Body of pancreas (tissue), 4 donors: ENCODE results near the gene CPM.

Experiments used
- POLR2A ChIP-seq, 3 donors: fragments of 450-650 bp; IDR thresholded peaks; one replicate each; pipeline ENCODE4 v1.6.1; 2016; ENCODE audit warnings: antibody characterized with exemption in 3 of 3, mild to moderate bottlenecking in 2 of 3
- TF ChIP-seq, protein P1 (sequence below), 7 experiments: fragments of 450-650 bp in 4 of 7; fragments of 200-600 bp in 3 of 7; sonication (generic) in 3 of 7; IDR thresholded peaks; one replicate each; pipeline ENCODE4 v1.5.1; 2016 to 2019; ENCODE audit warnings: antibody characterized with exemption in 7 of 7

DNA sequence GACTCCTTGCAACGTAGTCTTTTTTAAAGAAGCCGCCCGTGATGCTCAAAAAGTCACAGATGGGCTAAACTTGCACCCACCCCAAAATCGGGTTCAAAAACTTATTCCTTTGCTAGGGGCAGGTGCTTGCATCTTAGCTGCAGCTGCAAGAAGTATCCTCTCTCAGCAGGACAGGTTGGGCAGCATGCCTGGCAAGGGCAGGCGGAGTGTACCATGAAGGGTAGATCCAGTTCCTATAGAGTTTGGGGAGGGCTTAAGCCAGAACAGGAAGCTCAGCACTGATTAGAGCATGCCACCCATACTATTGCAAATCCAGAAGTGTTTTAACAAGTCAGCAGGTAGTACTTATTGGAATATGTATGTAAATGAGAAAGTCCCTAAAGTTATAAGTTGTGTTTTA lies 48.7 kb downstream of the CPM start:
- TF ChIP-seq, protein P1, sequence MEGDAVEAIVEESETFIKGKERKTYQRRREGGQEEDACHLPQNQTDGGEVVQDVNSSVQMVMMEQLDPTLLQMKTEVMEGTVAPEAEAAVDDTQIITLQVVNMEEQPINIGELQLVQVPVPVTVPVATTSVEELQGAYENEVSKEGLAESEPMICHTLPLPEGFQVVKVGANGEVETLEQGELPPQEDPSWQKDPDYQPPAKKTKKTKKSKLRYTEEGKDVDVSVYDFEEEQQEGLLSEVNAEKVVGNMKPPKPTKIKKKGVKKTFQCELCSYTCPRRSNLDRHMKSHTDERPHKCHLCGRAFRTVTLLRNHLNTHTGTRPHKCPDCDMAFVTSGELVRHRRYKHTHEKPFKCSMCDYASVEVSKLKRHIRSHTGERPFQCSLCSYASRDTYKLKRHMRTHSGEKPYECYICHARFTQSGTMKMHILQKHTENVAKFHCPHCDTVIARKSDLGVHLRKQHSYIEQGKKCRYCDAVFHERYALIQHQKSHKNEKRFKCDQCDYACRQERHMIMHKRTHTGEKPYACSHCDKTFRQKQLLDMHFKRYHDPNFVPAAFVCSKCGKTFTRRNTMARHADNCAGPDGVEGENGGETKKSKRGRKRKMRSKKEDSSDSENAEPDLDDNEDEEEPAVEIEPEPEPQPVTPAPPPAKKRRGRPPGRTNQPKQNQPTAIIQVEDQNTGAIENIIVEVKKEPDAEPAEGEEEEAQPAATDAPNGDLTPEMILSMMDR (IDR thresholded peaks at IDR 0.05), result no peak
- no peak for TF ChIP-seq POLR2A (IDR thresholded peaks at IDR 0.05)
